Sigmoid colon (tissue), 4 donors: ENCODE data around the gene HNRNPH3.

Experiments
- POLR2AphosphoS5 ChIP-seq, 4 donors: sonication (generic); formaldehyde crosslinking; IDR thresholded peaks; one replicate each; pipeline ENCODE4 v1.6.1; 2017; ENCODE audit warnings: antibody characterized with exemption in 4 of 4
- TF ChIP-seq, protein P1 (sequence below), 4 experiments: fragments of 450-650 bp in 3 of 4; fragments of 200-600 bp in 1 of 4; IDR thresholded peaks; one replicate each; pipeline ENCODE4 v1.5.1; 2016 to 2019; ENCODE audit warnings: antibody characterized with exemption in 4 of 4, mild to moderate bottlenecking in 3 of 4, moderate library complexity in 2 of 4

DNA sequence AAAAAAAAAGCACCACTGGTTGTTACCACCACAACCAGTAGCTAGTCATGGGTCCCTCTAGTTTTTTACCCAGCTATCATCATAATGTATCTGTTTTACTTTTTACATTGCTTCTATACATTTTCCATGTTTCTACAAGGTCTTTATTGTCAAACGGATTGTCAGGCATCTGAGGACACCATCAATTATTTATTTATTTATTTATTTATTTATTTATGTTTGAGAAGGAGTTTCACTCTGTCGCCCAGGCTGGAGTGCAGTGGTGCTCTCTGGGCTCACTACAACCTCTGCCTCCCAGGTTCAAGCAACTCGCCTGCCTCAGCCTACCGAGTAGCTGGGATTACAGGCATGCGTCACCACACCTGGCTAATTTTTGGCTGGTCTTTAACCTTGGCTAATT, 29.0 kb upstream of the HNRNPH3 start:
- TF ChIP-seq, protein P1, sequence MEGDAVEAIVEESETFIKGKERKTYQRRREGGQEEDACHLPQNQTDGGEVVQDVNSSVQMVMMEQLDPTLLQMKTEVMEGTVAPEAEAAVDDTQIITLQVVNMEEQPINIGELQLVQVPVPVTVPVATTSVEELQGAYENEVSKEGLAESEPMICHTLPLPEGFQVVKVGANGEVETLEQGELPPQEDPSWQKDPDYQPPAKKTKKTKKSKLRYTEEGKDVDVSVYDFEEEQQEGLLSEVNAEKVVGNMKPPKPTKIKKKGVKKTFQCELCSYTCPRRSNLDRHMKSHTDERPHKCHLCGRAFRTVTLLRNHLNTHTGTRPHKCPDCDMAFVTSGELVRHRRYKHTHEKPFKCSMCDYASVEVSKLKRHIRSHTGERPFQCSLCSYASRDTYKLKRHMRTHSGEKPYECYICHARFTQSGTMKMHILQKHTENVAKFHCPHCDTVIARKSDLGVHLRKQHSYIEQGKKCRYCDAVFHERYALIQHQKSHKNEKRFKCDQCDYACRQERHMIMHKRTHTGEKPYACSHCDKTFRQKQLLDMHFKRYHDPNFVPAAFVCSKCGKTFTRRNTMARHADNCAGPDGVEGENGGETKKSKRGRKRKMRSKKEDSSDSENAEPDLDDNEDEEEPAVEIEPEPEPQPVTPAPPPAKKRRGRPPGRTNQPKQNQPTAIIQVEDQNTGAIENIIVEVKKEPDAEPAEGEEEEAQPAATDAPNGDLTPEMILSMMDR (IDR thresholded peaks at IDR 0.05) = no peak
- no peak for TF ChIP-seq POLR2AphosphoS5 (IDR thresholded peaks at IDR 0.05)
